Body of pancreas (tissue), 4 donors: ENCODE results near the gene SLCO6A1.

Source experiments
- POLR2A ChIP-seq, 3 donors: fragments of 450-650 bp; IDR thresholded peaks; one replicate each; pipeline ENCODE4 v1.6.1; 2016; ENCODE audit warnings: antibody characterized with exemption in 3 of 3, mild to moderate bottlenecking in 2 of 3
- TF ChIP-seq, protein P1 (sequence below), 7 experiments: fragments of 450-650 bp in 4 of 7; fragments of 200-600 bp in 3 of 7; sonication (generic) in 3 of 7; IDR thresholded peaks; one replicate each; pipeline ENCODE4 v1.5.1; 2016 to 2019; ENCODE audit warnings: antibody characterized with exemption in 7 of 7

DNA sequence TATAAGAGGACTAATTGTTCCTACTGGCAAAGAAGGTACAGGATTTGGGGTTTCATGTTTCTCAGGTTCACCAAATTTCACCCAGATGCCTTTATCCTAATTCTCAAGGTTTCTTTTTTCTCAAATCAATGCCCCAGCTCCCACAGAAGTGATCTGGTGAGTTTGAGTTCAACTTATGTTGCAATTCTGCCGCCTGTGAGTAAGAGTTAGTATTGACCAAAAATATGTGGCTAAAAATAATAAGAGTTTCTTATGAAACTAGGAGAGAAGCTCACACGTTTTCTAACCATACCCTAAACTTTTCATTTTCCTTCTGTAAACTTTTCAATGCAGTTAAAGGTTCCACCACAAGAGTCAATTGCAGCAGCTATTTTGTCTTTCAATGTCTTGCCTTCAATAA lies 15.1 kb downstream of the SLCO6A1 start:
- TF ChIP-seq, protein P1, sequence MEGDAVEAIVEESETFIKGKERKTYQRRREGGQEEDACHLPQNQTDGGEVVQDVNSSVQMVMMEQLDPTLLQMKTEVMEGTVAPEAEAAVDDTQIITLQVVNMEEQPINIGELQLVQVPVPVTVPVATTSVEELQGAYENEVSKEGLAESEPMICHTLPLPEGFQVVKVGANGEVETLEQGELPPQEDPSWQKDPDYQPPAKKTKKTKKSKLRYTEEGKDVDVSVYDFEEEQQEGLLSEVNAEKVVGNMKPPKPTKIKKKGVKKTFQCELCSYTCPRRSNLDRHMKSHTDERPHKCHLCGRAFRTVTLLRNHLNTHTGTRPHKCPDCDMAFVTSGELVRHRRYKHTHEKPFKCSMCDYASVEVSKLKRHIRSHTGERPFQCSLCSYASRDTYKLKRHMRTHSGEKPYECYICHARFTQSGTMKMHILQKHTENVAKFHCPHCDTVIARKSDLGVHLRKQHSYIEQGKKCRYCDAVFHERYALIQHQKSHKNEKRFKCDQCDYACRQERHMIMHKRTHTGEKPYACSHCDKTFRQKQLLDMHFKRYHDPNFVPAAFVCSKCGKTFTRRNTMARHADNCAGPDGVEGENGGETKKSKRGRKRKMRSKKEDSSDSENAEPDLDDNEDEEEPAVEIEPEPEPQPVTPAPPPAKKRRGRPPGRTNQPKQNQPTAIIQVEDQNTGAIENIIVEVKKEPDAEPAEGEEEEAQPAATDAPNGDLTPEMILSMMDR (IDR thresholded peaks at IDR 0.05) = no peak
- TF ChIP-seq POLR2A (IDR thresholded peaks at IDR 0.05) = no peak
